IPS-18c (cell line): Measurements from ENCODE around the gene SEPTIN1.

Source experiments
- H3K4me3 ChIP-seq: 2 replicates; pipeline ENCODE4 v1.7.0; 2013; ENCODE audit warnings: low read depth, mild to moderate bottlenecking, low read length, moderate library complexity; ENCODE audit not compliant: insufficient read depth
- H3K9me3 ChIP-seq: one replicate; pipeline ENCODE4 v1.6.1; 2013; ENCODE audit warnings: mild to moderate bottlenecking, low read length, moderate library complexity; ENCODE audit not compliant: control insufficient read depth, insufficient read depth

The SEPTIN1 gene, protein sequence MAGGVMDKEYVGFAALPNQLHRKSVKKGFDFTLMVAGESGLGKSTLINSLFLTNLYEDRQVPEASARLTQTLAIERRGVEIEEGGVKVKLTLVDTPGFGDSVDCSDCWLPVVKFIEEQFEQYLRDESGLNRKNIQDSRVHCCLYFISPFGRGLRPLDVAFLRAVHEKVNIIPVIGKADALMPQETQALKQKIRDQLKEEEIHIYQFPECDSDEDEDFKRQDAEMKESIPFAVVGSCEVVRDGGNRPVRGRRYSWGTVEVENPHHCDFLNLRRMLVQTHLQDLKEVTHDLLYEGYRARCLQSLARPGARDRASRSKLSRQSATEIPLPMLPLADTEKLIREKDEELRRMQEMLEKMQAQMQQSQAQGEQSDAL

DNA sequence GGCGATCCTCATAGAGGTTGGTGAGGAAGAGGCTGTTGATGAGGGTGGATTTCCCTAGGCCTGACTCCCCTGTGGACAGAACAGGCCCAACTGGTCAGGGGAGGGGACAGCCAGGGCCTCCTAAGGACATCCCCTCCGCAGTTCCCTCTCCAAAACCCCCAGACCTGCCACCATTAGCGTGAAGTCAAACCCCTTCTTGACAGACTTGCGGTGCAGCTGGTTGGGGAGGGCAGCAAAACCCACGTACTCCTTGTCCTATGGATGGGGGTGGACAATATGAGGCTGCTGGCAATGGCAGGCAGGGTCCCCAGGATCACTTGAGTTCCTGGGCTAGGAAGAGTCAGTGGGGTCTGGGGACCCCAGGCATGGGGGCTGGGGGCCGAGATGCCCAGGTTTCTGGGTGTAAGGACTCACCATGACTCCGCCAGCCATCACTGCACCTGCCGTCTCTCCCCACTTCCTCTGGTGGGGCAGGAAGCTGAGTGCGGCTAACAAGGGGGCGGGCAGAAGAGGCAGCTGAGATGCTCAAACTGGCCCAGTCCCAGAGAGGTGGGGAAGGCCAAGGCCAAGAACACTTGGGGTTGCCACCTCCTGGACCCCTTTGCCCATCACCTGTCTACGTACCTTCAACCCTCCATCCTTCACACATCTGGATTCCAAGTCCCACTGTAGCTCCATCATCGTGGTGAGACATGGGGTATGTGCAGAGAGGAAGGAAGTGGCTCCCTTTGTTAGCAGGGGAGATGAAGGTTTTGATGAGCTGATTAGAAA, at the start of gene SEPTIN1:
Gene SEPTIN1, minus strand, starts transcription at position 451 of the 771 bp plus-strand sequence. Its CDS starts 19 bp downstream, at position 432.
- Histone ChIP-seq H3K4me3 (no peak within 1 kb of the TSS), H3K9me3 (no peaks in the 10 kb centered on the region)

DNA sequence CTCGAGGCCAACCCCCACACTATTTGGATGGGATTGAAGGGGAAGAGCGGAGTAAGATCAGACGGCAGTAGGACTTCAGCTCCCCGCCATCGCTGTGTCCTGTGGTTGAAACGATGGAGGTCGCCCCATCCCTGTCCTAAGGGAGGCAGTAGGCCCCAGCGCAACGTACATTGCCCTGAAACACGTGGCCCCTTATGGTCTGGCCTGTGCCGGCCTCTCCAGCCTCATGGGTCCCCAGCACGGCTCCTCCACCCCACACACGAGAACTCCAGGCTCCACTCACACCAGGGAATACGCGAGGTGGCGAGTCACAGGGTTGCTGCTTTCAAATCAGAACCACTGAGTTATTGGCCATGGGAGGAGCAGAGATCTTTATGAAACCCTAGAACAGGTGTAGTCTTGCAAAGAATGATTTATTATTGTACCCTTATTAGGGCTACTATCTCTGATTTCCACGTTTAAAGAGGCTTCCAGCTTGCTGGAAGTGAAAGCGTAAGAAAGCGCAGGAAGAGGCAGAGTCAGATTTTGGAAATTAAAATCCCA, 48.1 kb upstream of the SEPTIN1 start:
- H3K9me3 ChIP-seq: no peaks in the 10 kb centered on the region
- 0 out of 2 replicates have a peak overlapping the region, but pooled peaks have one; percentile 22 for H3K4me3 ChIP-seq

DNA sequence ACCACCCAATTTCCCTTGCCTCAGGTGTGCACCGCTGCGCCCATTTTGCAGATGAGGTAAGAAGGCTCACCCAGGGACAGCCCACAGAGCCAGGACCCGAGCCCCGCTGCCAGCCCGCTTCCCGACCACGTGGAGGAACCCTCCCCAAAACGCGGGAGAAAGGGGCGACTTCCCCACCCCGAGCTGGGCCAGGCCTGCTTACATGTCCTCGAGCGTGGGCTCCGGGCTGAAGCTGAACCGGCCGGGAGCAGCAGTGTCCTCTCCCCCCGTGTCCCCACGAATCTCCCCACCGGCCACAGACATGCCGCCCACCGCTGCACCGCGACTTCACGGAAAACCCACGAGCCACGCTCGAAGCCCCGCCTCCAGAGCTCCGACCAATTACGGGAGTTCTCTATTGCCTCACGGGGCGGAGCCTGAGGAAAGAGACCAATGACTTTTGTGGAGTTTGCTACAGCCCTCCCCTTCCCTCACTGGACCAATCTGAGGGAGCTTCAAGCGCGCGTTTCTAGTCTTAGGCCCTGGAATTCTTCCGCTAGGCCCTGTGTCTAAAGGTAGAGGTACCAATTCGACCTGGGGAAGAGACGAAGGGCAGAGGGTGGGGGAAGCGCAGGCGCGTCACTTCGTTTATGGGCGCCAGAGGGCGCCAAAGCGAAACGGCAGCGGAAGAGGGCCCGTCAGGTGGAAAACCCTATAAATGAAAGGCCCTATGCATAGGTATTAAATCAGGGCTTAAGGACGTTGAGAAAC, 47.5 kb upstream of the SEPTIN1 start, which contains the start of gene DCTPP1:
Gene DCTPP1, minus strand, starts transcription at position 353 of the 750 bp plus-strand sequence. Its CDS starts 50 bp downstream, at position 303.
- no peaks in the 10 kb centered on the region for H3K9me3 ChIP-seq
- H3K4me3 ChIP-seq: peak within 1 kb of the TSS; percentile 88

DNA sequence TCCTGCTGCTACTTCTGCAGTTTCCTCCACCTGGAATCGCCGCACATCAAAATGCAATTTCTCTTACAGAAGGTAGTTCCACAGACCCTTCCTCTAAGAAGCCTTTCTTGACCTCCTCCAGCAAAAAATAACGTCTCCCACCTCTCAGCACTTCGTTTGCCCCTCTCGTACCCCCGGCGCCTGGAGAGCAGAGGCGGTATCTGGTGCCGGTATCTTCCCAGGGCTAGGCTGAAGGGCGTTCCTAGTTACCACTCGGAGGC, 47.0 kb upstream of the SEPTIN1 start:
- H3K9me3 ChIP-seq: no peaks in the 10 kb centered on the region

DNA sequence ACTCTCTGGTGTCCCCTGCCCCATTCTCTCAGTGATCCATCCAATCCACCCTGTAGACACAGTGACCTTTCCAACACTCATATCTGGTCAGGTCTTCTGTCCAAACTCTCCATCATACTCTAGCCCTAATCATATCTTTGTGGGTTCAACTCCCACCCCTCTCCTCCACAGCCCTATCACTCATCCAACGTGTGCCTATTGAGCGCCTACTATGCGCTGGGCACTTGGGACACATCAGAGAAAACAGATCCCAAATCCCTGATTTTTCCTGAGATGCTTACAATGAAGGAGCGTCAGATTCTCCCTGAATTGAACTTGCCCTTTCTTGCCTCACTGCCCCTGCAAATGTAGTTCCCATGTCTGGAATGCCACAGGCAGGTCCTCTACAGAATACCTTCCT, 45.7 kb upstream of the SEPTIN1 start:
- Histone ChIP-seq H3K9me3 (no peaks in the 10 kb centered on the region), H3K4me3 (peak overlapping the region; percentile 3; the same call in 1 of the 2 replicates)

More for the DNA sequence above, 47.0 kb upstream of the SEPTIN1 start:
- H3K4me3 ChIP-seq: peak overlapping the region; percentile 88

DNA sequence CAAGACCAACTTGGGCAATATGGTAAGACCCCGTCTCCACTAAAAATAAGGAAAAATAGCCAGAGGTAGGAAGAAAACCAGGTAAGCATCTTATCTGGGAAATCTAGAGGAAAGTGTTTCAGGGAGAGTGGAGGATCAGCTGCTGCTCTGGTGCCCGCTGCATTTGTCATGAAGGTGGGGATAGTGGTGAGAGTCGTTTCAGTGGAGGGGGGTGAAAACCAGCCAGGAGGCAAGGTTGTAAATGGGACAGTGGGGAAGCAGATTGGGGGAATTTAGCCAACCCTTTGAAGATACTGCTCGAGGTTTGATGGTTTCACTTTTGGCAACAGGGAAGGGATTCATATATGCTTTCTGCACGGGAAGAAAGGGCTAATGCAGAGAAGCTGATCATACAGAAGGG, 38.6 kb upstream of the SEPTIN1 start:
- H3K9me3 ChIP-seq: no peaks in the 10 kb centered on the region
- H3K4me3 ChIP-seq: no peak overlapping the region

DNA sequence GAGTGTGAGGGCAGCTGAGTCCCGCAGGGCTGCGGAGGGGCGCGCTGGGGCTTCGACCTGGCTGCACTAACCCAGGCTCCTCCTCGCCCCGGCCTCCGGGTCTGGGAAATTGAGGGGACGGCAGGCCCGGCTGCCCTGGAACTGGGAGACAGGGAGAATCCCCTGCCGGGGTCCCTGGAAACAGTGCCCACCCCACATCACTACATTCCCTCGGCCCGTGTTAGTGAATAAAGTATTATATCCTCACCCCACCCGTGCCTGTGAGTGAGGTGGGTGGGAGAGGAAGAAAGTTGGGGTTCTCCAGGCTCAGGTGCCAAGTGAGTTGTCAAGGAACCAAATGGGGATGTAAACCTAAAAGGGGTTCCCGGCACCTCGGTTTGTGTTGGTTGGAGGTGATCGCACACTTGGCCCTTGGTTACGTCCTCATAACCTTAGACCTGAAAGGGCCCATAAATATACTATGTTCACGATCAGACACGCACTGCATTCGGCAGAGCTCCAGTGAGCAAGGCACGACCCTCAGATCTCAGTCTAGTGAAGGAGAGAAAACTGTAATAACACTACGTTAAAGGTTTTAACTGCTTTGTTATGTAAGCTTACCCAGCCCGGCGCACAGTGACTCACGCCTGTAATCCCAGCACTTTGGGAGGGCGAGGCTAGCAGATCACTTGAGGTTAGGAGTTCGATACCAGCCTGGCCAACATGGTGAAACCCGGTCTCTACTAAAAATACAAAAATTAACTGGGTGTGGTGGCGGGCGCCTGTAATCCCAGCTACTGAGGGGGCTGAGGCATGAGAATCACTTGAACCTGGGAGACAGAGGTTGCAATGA, 36.2 kb upstream of the SEPTIN1 start:
- Histone ChIP-seq H3K9me3 (no peaks in the 10 kb centered on the region), H3K4me3 (peak overlapping the region; percentile 40)

DNA sequence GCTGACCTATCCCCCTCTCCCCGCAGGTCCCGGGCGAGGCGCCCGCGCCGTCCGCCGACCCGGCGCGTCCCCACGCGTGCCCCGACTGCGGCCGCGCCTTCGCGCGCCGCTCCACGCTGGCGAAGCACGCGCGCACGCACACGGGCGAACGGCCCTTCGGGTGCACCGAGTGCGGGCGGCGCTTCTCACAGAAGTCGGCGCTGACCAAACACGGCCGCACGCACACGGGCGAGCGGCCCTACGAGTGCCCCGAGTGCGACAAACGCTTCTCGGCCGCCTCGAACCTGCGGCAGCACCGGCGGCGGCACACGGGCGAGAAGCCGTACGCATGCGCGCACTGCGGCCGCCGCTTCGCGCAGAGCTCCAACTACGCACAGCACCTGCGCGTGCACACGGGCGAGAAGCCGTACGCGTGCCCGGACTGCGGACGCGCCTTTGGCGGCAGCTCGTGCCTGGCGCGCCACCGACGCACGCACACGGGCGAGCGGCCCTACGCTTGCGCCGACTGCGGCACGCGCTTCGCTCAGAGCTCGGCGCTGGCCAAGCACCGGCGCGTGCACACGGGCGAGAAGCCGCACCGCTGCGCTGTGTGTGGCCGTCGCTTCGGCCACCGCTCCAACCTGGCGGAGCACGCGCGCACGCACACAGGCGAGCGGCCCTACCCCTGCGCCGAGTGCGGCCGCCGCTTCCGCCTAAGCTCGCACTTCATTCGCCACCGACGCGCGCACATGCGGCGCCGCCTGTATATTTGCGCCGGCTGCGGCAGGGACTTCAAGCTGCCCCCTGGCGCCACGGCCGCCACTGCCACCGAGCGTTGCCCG, 35.4 kb upstream of the SEPTIN1 start:
- Histone ChIP-seq H3K4me3 (peak overlapping the region; percentile 46), H3K9me3 (no peaks in the 10 kb centered on the region)

DNA sequence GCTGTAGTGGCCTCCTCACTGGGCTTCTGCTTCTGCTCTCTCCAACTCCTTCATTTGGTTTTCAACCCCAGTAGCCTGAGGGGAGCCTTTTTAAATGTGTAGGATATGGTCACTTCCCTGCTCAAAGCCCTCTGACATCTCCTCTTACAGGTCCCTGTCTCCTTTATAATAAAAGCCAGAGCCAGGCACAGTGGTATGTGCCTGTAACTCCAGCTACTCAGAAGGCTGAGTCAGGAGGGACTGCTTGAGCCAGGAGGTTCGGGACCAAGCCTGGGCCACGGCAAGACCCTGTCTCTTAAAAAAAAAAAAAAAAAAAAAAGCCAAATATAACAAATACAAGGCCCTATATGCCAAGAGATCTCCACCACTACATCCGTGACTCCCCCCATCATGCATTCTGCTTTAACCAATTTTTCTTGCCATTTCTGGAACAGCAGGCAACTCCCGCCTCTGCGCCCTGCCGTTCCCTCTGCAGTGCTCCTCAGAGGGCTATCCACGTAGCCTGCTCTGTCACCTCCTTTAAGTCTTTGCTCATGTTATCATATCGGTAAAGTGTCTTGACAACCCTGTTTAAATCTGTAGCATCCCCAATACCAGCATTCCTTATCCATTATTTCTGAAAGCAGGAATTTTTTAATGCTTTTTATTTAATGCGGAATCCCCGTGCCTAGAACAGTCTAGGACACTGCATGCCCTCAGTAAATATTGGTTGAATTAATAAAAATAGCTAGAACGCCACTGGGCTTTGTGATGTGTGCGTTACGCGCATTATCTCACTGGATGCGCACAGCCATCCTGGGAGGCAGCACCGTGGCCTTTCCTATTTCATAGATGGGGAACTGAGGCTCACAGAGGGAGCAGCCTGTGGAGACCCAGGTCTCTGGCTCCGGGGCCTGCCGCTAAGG, 34.5 kb upstream of the SEPTIN1 start:
- peak overlapping the region; percentile 46 for H3K4me3 ChIP-seq
- no peaks in the 10 kb centered on the region for H3K9me3 ChIP-seq

DNA sequence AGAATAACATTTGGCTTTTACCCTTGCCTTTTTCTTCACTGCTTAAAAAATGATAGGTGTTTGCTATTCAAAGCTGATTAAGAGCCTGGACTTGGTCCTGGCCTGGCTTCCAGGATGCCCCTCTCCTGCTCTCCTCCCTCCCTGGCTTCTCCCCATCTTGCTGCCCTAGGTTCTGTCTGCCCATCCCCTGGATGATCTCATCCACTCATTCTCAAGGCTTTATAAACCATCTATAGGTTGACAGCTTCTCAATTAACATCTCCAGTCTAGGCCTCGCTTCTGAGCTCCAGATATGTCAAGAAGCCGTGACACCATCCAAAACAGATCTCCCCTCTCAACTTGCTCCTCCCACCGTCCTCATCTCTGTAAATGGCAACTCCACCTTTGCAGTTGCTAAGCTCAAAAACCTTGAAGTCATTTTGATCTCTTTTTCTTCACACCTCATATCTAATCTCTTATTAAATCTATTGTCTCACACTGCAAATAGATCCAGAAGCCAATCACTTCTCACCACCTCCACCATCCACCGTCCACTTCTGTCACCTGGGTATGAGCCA, 33.8 kb upstream of the SEPTIN1 start:
- no peak overlapping the region for H3K4me3 ChIP-seq
- no peaks in the 10 kb centered on the region for H3K9me3 ChIP-seq

DNA sequence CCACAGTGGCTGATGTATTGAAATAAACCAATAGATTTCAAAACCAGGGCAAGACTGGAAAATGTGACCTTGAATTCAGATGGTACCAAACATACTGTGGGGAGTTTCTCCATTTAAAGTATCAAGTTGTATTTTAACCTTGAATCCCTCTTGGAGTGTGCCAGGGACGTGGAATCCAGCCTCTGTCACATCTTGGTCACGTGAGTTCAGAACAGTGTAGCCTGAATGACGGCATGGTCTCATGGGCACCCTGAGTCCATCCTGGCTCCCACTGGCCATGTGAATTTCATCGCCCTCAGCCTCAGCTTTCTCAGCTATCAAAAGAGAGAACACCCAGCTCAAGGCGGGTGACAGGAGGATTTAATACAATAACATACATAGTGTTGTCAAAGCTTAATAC, 31.8 kb upstream of the SEPTIN1 start:
- H3K9me3 ChIP-seq: no peaks in the 10 kb centered on the region

DNA sequence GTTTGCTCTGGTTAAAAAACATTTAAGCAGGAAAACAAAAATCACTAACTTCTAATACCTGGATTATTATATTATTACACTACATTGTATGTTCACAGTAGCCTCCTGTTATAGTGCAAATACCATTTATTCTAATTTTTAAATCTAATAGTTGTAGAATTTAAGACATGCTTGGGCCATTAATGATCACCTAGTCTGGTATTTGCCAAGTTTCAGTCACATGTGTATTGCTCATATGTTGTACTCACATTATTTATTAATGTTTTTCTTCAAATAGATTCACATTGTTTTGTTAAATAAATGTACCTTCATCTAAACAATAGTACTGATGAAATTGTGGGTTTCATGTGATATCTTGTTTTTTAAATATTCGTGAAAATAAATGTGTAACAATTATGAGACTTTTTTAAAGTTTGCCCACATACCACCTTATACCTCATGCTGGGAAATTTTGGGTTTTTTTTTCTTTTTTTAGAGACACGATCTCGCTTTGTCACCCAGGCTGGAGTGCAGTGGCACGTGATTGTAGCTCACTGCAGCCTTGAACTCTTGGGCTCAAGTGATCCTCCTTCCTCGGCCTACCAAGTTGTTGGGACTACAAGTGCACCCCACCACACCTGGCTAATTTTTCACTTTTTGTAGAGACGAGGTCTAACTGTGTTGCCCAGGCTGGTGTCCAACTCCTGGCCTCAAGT, 30.9 kb upstream of the SEPTIN1 start:
- Histone ChIP-seq H3K9me3 (no peaks in the 10 kb centered on the region), H3K4me3 (no peak overlapping the region)

More for the DNA sequence above, 31.8 kb upstream of the SEPTIN1 start:
- no peak overlapping the region for H3K4me3 ChIP-seq

DNA sequence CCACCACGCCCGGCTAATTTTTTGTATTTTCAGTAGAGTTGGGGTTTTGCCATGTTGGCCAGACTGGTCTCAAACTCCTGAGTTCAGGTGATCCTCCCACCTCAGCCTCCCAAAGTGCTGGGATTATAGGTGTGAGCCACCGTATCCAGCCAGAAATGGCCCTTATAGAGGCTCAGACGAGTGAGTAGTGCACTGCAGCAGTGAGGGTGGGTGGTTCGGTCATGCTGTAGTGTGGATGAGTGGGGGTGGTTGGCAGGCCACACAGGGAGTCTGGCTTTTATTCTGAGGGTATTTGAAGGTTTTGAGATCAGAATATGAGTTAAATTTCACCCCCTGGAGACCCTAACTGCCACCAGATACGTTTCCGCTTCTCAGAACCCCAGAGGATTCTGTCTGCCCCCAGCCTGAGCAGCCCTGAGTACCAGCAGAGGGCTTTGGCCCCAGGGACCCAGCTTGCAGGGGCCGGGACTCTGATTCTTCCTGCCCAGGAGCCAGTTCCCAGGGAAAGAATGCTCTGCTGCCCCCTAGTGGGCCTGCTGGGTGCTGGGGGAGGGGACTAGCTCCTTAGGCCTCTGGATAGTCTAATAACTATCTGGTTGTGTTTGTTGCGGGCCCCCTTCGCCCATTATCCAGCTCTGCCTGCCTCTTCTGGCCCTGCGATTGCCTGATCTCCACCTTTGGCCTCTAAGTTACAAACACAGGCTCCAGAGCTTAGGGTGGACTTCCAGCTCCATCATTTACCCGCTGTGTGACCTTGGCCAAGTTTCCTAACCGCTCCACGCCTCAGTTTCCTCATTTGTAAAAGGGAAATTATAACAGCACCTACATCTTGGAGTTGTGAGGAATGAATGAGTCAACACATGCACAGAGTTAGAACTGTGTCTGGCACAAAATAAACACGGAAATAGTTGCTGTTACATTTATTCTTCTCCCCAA, 27.0 kb upstream of the SEPTIN1 start:
- no peaks in the 10 kb centered on the region for H3K9me3 ChIP-seq
- no peak overlapping the region for H3K4me3 ChIP-seq
